ENCODE measurements around the gene ATP5IF1. TPM values are rescaled to one million over a fixed set of nuclear protein-coding genes. Genes with fewer than 3 reads are reported as not detected.
A peak's percentile ranks its signal among the peaks of the same experiment; 100 is the strongest.

The ATP5IF1 gene
- total and polyA plus RNA-seq, 2 of the 13 experiments (the other 11 are each of a cell fraction or from before 2014, with no cell fraction given) = 97.7 to 131 TPM

DNA sequence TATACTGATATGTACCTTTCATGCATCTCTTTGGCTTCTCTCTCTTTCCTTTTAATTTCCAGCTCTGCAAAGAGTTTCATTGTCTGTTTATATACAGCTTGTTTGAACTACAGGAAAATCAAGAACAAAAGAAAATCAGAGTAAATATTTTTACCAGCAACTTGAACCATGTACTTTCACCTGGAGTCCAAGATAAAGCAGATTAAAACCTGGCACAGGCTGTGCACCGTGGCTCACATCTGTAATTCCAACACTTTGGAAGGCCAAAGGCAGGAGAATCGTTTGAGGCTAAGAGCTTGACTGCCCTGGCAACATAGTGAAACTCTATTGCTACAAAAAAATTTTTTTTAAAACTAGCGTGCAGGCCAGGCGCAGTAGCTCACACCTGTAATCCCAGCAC is 30.7 kb upstream of the ATP5IF1 start (continued):
- TF ChIP-seq, protein P1, sequence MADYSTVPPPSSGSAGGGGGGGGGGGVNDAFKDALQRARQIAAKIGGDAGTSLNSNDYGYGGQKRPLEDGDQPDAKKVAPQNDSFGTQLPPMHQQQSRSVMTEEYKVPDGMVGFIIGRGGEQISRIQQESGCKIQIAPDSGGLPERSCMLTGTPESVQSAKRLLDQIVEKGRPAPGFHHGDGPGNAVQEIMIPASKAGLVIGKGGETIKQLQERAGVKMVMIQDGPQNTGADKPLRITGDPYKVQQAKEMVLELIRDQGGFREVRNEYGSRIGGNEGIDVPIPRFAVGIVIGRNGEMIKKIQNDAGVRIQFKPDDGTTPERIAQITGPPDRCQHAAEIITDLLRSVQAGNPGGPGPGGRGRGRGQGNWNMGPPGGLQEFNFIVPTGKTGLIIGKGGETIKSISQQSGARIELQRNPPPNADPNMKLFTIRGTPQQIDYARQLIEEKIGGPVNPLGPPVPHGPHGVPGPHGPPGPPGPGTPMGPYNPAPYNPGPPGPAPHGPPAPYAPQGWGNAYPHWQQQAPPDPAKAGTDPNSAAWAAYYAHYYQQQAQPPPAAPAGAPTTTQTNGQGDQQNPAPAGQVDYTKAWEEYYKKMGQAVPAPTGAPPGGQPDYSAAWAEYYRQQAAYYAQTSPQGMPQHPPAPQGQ (CRISPR knock-in tag; IDR thresholded peaks at IDR 0.05; ENCODE audit: borderline replicate concordance) = no peak
- no peak for TF ChIP-seq CC2D1A (CRISPR knock-in tag; IDR thresholded peaks at IDR 0.05)
- 0 out of 2 replicates have a peak, but pooled peaks have one; percentile 16 for TF ChIP-seq RXRB (CRISPR knock-in tag; IDR thresholded peaks at IDR 0.05; ENCODE audit: borderline replicate concordance)
- TF ChIP-seq, protein P2, sequence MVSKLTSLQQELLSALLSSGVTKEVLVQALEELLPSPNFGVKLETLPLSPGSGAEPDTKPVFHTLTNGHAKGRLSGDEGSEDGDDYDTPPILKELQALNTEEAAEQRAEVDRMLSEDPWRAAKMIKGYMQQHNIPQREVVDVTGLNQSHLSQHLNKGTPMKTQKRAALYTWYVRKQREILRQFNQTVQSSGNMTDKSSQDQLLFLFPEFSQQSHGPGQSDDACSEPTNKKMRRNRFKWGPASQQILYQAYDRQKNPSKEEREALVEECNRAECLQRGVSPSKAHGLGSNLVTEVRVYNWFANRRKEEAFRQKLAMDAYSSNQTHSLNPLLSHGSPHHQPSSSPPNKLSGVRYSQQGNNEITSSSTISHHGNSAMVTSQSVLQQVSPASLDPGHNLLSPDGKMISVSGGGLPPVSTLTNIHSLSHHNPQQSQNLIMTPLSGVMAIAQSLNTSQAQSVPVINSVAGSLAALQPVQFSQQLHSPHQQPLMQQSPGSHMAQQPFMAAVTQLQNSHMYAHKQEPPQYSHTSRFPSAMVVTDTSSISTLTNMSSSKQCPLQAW (CRISPR knock-in tag; IDR thresholded peaks at IDR 0.05) = 0 out of 2 replicates have a peak, but pooled peaks have one; percentile 18
- TF ChIP-seq, protein P3, sequence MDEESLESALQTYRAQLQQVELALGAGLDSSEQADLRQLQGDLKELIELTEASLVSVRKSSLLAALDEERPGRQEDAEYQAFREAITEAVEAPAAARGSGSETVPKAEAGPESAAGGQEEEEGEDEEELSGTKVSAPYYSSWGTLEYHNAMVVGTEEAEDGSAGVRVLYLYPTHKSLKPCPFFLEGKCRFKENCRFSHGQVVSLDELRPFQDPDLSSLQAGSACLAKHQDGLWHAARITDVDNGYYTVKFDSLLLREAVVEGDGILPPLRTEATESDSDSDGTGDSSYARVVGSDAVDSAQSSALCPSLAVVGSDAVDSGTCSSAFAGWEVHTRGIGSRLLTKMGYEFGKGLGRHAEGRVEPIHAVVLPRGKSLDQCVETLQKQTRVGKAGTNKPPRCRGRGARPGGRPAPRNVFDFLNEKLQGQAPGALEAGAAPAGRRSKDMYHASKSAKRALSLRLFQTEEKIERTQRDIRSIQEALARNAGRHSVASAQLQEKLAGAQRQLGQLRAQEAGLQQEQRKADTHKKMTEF (CRISPR knock-in tag; IDR thresholded peaks at IDR 0.05) = peak; percentile 19; the same call in 1 of the 2 replicates
- TF ChIP-seq ZNF737 (CRISPR knock-in tag; IDR thresholded peaks at IDR 0.05; ENCODE audit: borderline replicate concordance) = no peak
- TF ChIP-seq CCDC6 (CRISPR knock-in tag; IDR thresholded peaks at IDR 0.05) = no peak
- TF ChIP-seq, protein P4, sequence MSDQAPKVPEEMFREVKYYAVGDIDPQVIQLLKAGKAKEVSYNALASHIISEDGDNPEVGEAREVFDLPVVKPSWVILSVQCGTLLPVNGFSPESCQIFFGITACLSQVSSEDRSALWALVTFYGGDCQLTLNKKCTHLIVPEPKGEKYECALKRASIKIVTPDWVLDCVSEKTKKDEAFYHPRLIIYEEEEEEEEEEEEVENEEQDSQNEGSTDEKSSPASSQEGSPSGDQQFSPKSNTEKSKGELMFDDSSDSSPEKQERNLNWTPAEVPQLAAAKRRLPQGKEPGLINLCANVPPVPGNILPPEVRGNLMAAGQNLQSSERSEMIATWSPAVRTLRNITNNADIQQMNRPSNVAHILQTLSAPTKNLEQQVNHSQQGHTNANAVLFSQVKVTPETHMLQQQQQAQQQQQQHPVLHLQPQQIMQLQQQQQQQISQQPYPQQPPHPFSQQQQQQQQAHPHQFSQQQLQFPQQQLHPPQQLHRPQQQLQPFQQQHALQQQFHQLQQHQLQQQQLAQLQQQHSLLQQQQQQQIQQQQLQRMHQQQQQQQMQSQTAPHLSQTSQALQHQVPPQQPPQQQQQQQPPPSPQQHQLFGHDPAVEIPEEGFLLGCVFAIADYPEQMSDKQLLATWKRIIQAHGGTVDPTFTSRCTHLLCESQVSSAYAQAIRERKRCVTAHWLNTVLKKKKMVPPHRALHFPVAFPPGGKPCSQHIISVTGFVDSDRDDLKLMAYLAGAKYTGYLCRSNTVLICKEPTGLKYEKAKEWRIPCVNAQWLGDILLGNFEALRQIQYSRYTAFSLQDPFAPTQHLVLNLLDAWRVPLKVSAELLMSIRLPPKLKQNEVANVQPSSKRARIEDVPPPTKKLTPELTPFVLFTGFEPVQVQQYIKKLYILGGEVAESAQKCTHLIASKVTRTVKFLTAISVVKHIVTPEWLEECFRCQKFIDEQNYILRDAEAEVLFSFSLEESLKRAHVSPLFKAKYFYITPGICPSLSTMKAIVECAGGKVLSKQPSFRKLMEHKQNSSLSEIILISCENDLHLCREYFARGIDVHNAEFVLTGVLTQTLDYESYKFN (CRISPR knock-in tag; conservative IDR thresholded peaks at IDR 0.05) = peak; percentile 76

All from HepG2 (cell line).